A549 (cell line): ENCODE data around the gene FRMD1. TPM values are rescaled to one million over a fixed set of nuclear protein-coding genes. Genes with fewer than 3 reads are reported as not detected.
A peak's percentile ranks its signal among the peaks of the same experiment; 100 is the strongest.

ENCODE experiments used
- ATAC-seq, 2 experiments: fragments of 200-7000 bp in 1 of 2; fragments of >200 bp in 1 of 2; cut with Nextera tagmentation in 1 of 2; cut with Tn5 transposase in 1 of 2; 3 replicates each; pipeline versions ENCODE4 v1.8.0 to v1.9.1; 2018 to 2020; ENCODE audit warnings: mild to moderate bottlenecking in 1 of 2, moderate library complexity in 1 of 2
- CTCF ChIA-PET: fragments of 300-600 bp; sonication (Branson Sonifier 250); formaldehyde crosslinking; extraction: SDS; loops from one replicate; lab custom pipeline; 2021; ENCODE audit warnings: antibody characterized with exemption, inconsistent platforms; lab: Yijun Ruan, JAX
- POLR2A ChIA-PET: fragments of 350-600 bp; formaldehyde crosslinking; extraction: SDS; loops from one replicate; lab custom pipeline; 2021; ENCODE audit warnings: antibody characterized with exemption, inconsistent platforms; lab: Yijun Ruan, JAX
- DNase-seq, 2 experiments: peaks; one replicate each; pipeline versions ENCODE4 v3.0.0 to v3.0.0-alpha.2; 2011 to 2016; ENCODE audit warnings: low read depth in 1 of 2, low spot score in 1 of 2
- FAIRE-seq: peaks from 2 replicates; lab custom pipeline; 2011; peaks lifted over from hg19 to GRCh38; lab: Jason Lieb, UNC
- H3K27ac ChIP-seq, 2 experiments: fragments of >200 bp; sonication (Bioruptor Twin); formaldehyde crosslinking; 3 replicates each; pipeline ENCODE4 v1.5.1; 2016 to 2017
- H3K4me1 ChIP-seq: fragments of >200 bp; sonication (Bioruptor Twin); formaldehyde crosslinking; 3 replicates; pipeline ENCODE4 v1.6.1; 2016
- H3K4me2 ChIP-seq: fragments of >200 bp; sonication (Bioruptor Twin); formaldehyde crosslinking; 3 replicates; pipeline ENCODE4 v1.6.1; 2016
- H3K4me3 ChIP-seq: fragments of >200 bp; sonication (Bioruptor Twin); formaldehyde crosslinking; 3 replicates; pipeline ENCODE4 v1.5.1; 2016
- H3K9me3 ChIP-seq: fragments of >200 bp; sonication (Bioruptor Twin); formaldehyde crosslinking; 3 replicates; pipeline ENCODE4 v1.6.1; 2016
- ATOH8 ChIP-seq: fragments of 250-450 bp; sonication (Bioruptor Pico); IDR thresholded peaks from 2 replicates; pipeline ENCODE4 v1.5.0; 2020; ENCODE audit warnings: low read depth, mild to moderate bottlenecking, moderate library complexity
- BHLHE40 ChIP-seq: IDR thresholded peaks from 2 replicates; pipeline ENCODE4 v1.6.1; 2012; ENCODE audit warnings: low read depth, low read length, inconsistent platforms
- CHD4 ChIP-seq: fragments of 200-600 bp; sonication (generic); IDR thresholded peaks from 2 replicates; pipeline ENCODE4 v1.6.1; 2016; ENCODE audit warnings: antibody characterized with exemption, mild to moderate bottlenecking, borderline replicate concordance
- EHMT2 ChIP-seq: fragments of 200-600 bp; sonication (generic); IDR thresholded peaks from 2 replicates; pipeline ENCODE4 v1.6.1; 2016; ENCODE audit warnings: antibody characterized with exemption, low read depth, mild to moderate bottlenecking, moderate library complexity
- ELK1 ChIP-seq: fragments of 150-350 bp; IDR thresholded peaks from 2 replicates; pipeline ENCODE4 v1.6.1; 2014; ENCODE audit warnings: low read depth, mild to moderate bottlenecking, low read length
- EP300 ChIP-seq, 2 experiments: fragments of >200 bp; sonication (Bioruptor Twin); formaldehyde crosslinking; IDR thresholded peaks; 2 replicates in 1 of 2; 3 replicates in 1 of 2; pipeline ENCODE4 v1.6.1; 2016 to 2017
- FOSB ChIP-seq: fragments of 250-450 bp; sonication (Bioruptor Pico); IDR thresholded peaks from 2 replicates; pipeline ENCODE4 v1.5.0; 2020; ENCODE audit warnings: mild to moderate bottlenecking, moderate library complexity
- FOXS1 ChIP-seq: fragments of 250-450 bp; sonication (Bioruptor Pico); IDR thresholded peaks from 2 replicates; pipeline ENCODE4 v1.5.0; 2020; ENCODE audit warnings: mild to moderate bottlenecking, moderate library complexity
- HDAC2 ChIP-seq: fragments of 200-600 bp; sonication (generic); IDR thresholded peaks from 2 replicates; pipeline ENCODE4 v1.6.1; 2016
- HES2 ChIP-seq: fragments of >200 bp; sonication (Bioruptor Twin); formaldehyde crosslinking; IDR thresholded peaks from 2 replicates; pipeline ENCODE4 v1.6.1; 2016
- HMGXB4 ChIP-seq: fragments of 250-450 bp; sonication (Bioruptor Pico); IDR thresholded peaks from 2 replicates; pipeline ENCODE4 v1.5.0; 2021; ENCODE audit warnings: mild to moderate bottlenecking, moderate library complexity, borderline replicate concordance
- HOXB13 ChIP-seq: fragments of 250-450 bp; sonication (Bioruptor Pico); IDR thresholded peaks from 2 replicates; pipeline ENCODE4 v1.5.0; 2020; ENCODE audit warnings: low read depth, mild to moderate bottlenecking, moderate library complexity
- KDM5A ChIP-seq: fragments of 200-600 bp; sonication (generic); IDR thresholded peaks from 2 replicates; pipeline ENCODE4 v1.6.1; 2016; ENCODE audit warnings: antibody characterized with exemption, mild to moderate bottlenecking
- MAZ ChIP-seq: fragments of 150-350 bp; IDR thresholded peaks from 2 replicates; pipeline ENCODE4 v1.6.1; 2014; ENCODE audit warnings: antibody characterized with exemption, low read depth, low read length, borderline replicate concordance
- NFE2L2 ChIP-seq: fragments of 150-350 bp; conservative IDR thresholded peaks from 2 replicates; pipeline ENCODE4 v1.6.1; 2014; ENCODE audit warnings: low read length
- NPAS2 ChIP-seq: fragments of 250-450 bp; sonication (Bioruptor Pico); IDR thresholded peaks from 2 replicates; pipeline ENCODE4 v1.8.0; 2022; ENCODE audit warnings: mild to moderate bottlenecking, moderate library complexity, borderline replicate concordance
- PBX3 ChIP-seq: IDR thresholded peaks from 2 replicates; pipeline ENCODE4 v1.6.1; 2012
- PHF8 ChIP-seq: fragments of 200-600 bp; sonication (generic); IDR thresholded peaks from 2 replicates; pipeline ENCODE4 v1.6.1; 2016; ENCODE audit warnings: low read depth, mild to moderate bottlenecking, antibody characterized with exemption, moderate library complexity, borderline replicate concordance
- POLR2AphosphoS2 ChIP-seq: conservative IDR thresholded peaks from 2 replicates; pipeline ENCODE4 v1.6.1; 2012; ENCODE audit warnings: low read length, improper control_type of control experiment, inconsistent platforms
- RAD21 ChIP-seq, 2 experiments: fragments of >200 bp in 1 of 2; sonication (Bioruptor Twin) in 1 of 2; formaldehyde crosslinking in 1 of 2; IDR thresholded peaks in 1 of 2; conservative IDR thresholded peaks in 1 of 2; 2 replicates in 1 of 2; 3 replicates in 1 of 2; pipeline ENCODE4 v1.6.1; 2012 to 2018; ENCODE audit warnings: inconsistent platforms in 1 of 2
- RCOR1 ChIP-seq: fragments of 150-350 bp; IDR thresholded peaks from 2 replicates; pipeline ENCODE4 v1.6.1; 2014; ENCODE audit warnings: antibody characterized with exemption, low read length, low read depth
- RFX5 ChIP-seq: fragments of 450-650 bp; IDR thresholded peaks from 2 replicates; pipeline ENCODE4 v1.7.1; 2014; ENCODE audit warnings: antibody characterized with exemption, mild to moderate bottlenecking, moderate library complexity
- RNF2 ChIP-seq: fragments of 200-600 bp; sonication (generic); IDR thresholded peaks from 2 replicates; pipeline ENCODE4 v1.6.1; 2016; ENCODE audit warnings: low read depth, mild to moderate bottlenecking, antibody characterized with exemption, moderate library complexity, borderline replicate concordance
- SREBF2 ChIP-seq: fragments of 450-650 bp; IDR thresholded peaks from 2 replicates; pipeline ENCODE4 v1.6.1; 2014; ENCODE audit warnings: mild to moderate bottlenecking, moderate library complexity
- TP53 ChIP-seq: fragments of 250-450 bp; sonication (Bioruptor Pico); IDR thresholded peaks from 2 replicates; pipeline ENCODE4 v1.5.0; 2021; ENCODE audit warnings: mild to moderate bottlenecking, moderate library complexity
- USF2 ChIP-seq: fragments of 450-650 bp; IDR thresholded peaks from 2 replicates; pipeline ENCODE4 v1.6.1; 2014; ENCODE audit warnings: antibody characterized with exemption
- ZFP36 ChIP-seq: fragments of 450-650 bp; IDR thresholded peaks from 2 replicates; pipeline ENCODE4 v1.6.1; 2014; ENCODE audit warnings: borderline replicate concordance; ENCODE audit not compliant: partially characterized antibody
- whole genome bisulfite sequencing: methylation state at CpG from one replicate; pipeline ENCODE4 v1.1.6; 2017; ENCODE audit errors: missing lambda C conversion rate; 5-methylcytosine and 5-hydroxymethylcytosine counted together
- polyA plus RNA-seq, 4 experiments: library from polyadenylated mRNA; depleted of rRNA in 3 of 4; stranded (reverse); fragments of >200 nt; fragmentation: RNase III in 1 of 4; extraction: RNeasy Plus Mini Kit Qiagen cat#74134 plus additional on column Dnase treatment in 1 of 4; gene quantifications; 2 replicates in 3 of 4; 3 replicates in 1 of 4; pipeline ENCODE4 v1.2.3, GENCODE V29; 2011 to 2017

FRMD1 gene
- polyA plus RNA-seq, 2 of the 4 experiments (the other 2 are of a cell fraction): not detected

- Histone ChIP-seq H3K4me2 (no peak overlapping the region), H3K27ac (no peak overlapping the region), H3K4me3 (no peak overlapping the region), H3K4me1 (no peaks in the 10 kb centered on the region), H3K9me3 (no peaks in the 10 kb centered on the region)
- ChIA-PET CTCF (interaction anchor here (2.0 kb wide), 1 partner anchor 9 kb away, joined by 5 read pairs; no protein-coding TSS in a partner anchor), POLR2A (no interaction called here)
- WGBS: 26% methylated on average over 5 of the region's 9 CpGs
- FAIRE-seq (no peak), DNase-seq (peak; percentile 12 to 31), ATAC-seq (peak; percentile 49 to 87; a peak in 4 of 6 replicates)
- TF ChIP-seq PBX3 (no peak), HMGXB4 (no peak), SREBF2 (no peak), CHD4 (no peak), RFX5 (no peak), KDM5A (no peak), ZFP36 (no peak), HES2 (no peak), FOXS1 (CRISPR knock-in tag) (no peak), HOXB13 (CRISPR knock-in tag) (no peak), HDAC2 (no peak), FOSB (no peak), USF2 (no peak), TP53 (CRISPR knock-in tag) (no peak)
Measured at GRCh38 chr6:168071620-168072019, 7.4 kb downstream of the FRMD1 start.

GRCh38 chr6:168070804-168071203, 8.2 kb downstream of the FRMD1 start:
- ChIA-PET POLR2A (no interaction called here), CTCF (interaction anchor here (2.0 kb wide), 1 partner anchor 10 kb away, joined by 5 read pairs; no protein-coding TSS in a partner anchor)
- 69% methylated on average over 5 of the region's 7 CpGs for WGBS

GRCh38 chr6:168067081-168067759, 11.8 kb downstream of the FRMD1 start:
- POLR2A ChIA-PET: no interaction called here
- Histone ChIP-seq H3K27ac (no peak overlapping the region), H3K9me3 (no peaks in the 10 kb centered on the region), H3K4me3 (no peak overlapping the region), H3K4me1 (no peaks in the 10 kb centered on the region), H3K4me2 (no peak overlapping the region)
- no peak for TF ChIP-seq ELK1
- TF ChIP-seq ZFP36: no peak
- TF ChIP-seq POLR2AphosphoS2: no peak
- TF ChIP-seq RCOR1: no peak
- TF ChIP-seq NPAS2: no peak
- no peak for TF ChIP-seq PHF8
- no peak for TF ChIP-seq RNF2
- TF ChIP-seq HOXB13 (CRISPR knock-in tag): no peak
- no peak for TF ChIP-seq MAZ
- DNase-seq (no peak), ATAC-seq (no peak), FAIRE-seq (no peak)
- 69% methylated on average over 18 of the region's 24 CpGs for WGBS
- CTCF ChIA-PET: interaction anchor here (0.7 to 1.1 kb wide), 3 partner anchors 10 to 158 kb away, joined by 3 read pairs; no protein-coding TSS in a partner anchor

More at GRCh38 chr6:168070804-168071203, 8.2 kb downstream of the FRMD1 start:
- no peak for DNase-seq
- Histone ChIP-seq H3K27ac (no peak overlapping the region), H3K4me2 (no peak overlapping the region), H3K9me3 (no peaks in the 10 kb centered on the region), H3K4me3 (no peak overlapping the region), H3K4me1 (no peaks in the 10 kb centered on the region)
- no peak for ATAC-seq
- no peak for TF ChIP-seq NFE2L2
- no peak for TF ChIP-seq BHLHE40
- no peak for TF ChIP-seq EP300 (IDR thresholded peaks at IDR 0.05)
- no peak for TF ChIP-seq RAD21 (conservative IDR thresholded peaks at IDR 0.05 in 1 of 2, IDR thresholded peaks at IDR 0.05 in 1 of 2)
- no peak for TF ChIP-seq EHMT2
- no peak for TF ChIP-seq ATOH8
- FAIRE-seq: no peak
